ENCODE results near the gene RAMP1.

The RAMP1 gene

DNA sequence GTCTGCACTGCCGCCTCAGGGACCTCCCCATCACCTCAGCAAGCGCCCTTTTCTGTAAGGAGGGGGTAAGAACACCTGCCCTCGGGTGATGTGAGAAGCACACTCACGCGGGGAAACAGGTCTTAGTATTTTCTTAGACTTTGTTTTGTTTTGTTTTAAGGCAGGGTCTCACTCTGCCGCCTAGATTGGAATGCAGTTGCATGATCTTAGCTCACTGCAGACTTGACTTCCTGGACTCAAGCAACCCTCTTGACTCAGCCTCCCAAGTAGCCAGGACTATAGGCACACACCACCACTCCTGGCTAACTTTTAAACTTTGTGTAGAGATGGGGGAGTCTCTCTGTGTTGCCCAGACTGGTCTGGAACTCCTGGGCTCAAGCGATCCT, 37.1 kb downstream of the RAMP1 start:
- no peak for DNase-seq

DNA sequence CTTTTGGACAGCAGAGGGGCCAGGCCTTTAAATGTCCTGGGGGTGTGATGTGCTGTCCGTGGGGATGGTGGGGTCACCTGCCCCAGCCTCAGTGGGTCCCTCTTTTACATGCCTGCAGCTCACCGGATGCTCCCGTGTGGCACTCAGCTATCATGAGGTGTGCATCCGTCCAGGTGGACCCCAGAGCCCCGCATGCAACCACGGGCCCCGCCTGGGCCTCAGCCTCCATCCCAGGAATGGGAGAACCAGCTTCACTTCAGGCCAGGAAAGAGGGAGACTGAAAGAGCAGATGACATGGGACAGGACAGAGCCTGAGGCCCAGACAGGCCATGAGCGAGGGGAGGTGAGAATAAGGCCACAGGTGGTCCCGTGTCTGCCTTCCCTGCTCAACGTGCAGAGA, 37.5 kb downstream of the RAMP1 start:
- no peak for DNase-seq

DNA sequence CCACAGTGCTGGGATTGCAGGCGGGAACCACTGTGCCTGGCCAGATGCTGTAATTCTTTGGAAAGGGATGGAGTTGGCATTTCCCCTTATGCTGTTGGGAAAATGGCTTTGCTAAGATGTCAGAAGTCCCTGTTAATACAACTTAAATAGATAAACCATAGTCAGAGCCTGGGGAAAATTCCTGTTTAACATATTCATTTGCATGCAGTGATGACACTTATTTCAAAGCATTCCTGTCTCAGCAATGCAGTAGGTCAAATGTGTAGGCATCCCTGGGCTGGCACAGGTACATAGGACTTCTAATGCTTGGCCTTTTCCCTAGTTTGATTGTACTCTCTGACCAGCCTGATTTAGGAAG, 38.6 kb downstream of the RAMP1 start:
- no peak for DNase-seq

DNA sequence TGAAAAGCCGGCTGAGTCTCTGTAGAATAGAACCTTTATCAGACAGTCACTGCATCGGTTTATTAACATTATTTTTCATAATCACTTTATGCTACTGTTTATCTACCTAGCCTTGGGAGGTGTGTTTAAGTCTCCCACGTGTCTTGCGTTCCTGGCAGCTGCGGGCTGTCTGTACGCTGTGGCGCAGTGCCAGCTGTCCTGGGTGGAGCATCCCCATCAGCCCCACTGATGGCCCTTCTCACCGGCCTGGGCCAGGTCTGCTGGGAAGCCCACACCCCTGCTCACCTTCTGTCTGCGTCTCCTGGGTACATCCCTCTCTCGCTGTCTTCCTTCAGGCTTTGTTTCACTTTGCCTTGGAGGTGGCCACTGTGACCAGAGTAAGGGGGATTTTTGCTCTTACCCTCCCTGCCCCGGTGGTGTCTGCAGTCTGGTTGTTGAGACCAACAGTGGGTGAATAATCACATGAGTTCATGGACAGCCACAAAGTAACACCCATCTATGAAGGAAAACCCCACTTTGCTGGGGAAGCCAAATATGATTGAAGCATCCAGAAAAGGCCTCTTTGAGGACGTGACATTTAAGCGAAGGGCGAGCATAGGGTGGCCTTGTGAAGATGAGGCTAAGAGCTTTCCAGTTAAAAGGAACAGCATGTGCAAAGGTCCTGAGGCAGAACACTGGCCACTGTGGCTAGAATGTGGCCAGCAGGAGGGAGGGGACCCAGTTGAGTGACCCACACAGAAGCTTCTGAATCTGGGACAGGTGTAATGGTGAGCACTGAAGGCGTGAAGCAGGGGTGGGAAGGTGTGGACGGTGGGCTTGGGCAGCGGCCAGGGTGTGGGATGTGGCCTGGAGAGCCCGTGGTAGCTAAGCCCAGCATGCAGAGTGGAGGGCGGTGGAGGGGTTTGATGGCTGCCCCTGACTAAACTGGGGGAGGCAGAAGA, 41.7 kb downstream of the RAMP1 start:
- DNase-seq, result peak; percentile 12

DNA sequence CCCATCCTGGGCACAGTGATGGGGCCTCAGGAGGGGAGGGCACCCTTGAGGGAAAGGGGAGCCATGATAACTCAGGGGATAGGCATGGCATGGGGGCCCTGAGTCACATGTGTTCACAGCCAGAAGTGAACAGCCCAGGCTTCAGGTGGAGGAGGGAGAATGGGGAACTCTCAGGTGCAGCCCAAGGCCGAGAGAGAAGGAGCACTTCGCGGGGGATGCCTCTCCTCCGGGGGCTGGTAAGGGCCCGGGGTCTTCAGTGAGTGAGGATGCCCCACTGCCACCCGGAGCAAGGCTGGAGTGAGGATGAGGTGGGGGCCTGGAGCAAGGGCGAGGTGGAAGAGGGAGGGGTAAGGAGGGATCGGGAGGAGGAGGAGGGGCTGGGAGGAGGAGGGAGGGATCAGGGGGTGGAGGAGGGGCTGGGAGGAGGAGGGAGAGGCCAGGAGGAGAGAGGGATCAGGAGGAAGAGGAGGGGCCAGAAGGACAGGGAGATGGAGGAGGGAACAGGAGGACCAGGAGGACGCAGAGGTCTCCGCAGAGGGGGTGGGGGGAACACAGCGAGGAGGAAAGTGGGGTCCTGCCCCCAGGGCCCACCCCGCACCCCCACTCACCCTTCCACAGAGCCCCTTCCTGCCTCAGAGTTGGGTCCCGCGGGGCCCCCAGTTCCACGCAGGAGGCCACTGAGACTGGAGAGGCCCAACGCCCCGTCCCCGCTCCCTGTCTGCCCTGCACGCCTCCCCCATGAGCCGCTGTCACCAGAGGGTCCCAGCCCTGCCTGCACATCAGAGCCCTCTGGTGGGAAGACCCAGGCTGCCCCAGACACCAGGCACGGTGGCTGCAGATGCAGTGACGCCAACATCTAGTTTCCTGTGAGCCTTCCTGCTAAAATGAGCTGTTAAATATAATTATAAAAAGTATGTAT, 42.8 kb downstream of the RAMP1 start:
- no peak for DNase-seq

DNA sequence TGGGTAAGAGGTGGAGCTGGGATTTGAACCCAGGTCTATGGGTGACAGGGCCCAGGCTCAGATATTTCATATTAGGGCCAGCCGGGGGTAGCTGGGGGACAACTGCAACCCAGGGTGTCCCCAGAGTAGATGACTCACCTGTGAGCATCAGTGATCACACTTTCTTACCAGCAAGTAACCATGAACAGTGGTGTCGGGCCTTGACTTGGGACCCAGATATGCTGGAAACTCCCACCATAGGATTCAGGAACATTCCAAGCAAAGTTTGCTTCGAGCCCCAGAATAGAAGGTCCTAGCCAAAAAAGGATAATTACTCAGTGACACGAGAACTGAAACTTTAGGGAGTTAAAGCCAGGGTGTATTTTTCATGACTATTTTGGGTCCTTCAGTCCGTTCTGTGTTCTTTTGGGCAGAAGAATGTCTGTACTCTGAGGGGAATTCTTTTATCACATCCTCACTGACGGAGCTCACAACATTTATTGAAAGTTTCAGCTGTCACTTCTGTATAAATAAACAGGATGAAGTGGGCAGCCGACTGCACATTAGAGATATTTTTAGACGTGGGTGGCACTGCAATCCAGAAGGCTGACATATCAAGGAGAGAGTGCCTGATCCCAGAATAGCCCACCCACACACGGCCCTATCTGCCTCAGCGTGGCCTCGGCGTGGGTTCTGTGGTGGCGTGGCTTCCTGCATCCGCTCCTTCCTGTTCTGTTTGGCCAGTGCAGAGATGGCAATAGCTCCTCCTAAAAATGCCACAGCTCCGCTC, 45.6 kb downstream of the RAMP1 start:
- DNase-seq, result no peak

DNA sequence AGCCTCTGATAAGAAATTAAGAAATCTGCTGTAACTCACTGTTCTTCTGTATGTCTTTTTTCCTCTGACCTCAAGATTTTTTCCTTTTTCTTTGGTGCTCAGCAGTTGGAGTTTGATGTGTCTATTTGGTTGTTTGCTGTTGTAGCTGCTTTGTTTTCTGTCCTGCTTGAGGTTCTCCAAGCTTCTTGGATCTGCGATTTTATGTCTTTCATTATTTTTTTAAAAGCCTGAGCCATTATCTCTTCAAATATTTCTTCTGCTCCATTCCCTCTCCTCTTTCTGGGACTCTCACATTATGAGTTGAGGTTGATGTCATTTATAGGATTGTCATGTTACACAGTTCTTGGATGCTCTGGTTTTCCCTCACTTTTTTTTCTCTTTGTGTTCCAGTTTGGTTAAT, 47.7 kb downstream of the RAMP1 start:
- no peak for DNase-seq

DNA sequence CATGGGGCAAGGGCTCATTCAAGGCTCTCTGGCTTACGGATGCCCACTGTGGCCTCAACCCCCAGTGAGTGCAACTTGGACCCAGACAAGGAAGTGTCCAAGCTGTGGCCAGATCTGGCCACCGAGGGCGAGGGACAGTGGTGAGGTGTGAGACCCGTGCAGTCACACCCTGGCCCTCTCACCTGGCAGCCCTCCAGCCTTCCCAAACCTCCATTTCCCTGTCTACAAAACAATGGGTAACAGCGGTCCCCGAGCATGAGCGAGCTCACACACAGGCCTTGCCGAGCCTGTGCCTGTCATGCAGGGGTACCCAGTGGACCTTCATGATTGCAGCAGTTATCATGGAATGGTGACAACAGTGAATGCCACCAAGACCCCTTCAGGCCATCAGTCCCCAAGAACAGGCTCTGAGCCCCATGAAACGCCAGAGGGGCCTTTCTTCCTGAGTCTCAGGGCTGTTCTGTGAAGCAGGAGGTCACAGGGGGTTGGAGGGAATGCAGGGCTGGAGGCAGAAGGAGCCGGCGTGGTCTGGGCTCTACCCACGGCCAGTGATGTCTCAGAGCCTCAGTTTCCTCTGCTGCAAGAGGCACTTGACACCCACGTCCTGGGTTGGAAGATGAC, 49.8 kb downstream of the RAMP1 start:
- DNase-seq, result no peak

DNA sequence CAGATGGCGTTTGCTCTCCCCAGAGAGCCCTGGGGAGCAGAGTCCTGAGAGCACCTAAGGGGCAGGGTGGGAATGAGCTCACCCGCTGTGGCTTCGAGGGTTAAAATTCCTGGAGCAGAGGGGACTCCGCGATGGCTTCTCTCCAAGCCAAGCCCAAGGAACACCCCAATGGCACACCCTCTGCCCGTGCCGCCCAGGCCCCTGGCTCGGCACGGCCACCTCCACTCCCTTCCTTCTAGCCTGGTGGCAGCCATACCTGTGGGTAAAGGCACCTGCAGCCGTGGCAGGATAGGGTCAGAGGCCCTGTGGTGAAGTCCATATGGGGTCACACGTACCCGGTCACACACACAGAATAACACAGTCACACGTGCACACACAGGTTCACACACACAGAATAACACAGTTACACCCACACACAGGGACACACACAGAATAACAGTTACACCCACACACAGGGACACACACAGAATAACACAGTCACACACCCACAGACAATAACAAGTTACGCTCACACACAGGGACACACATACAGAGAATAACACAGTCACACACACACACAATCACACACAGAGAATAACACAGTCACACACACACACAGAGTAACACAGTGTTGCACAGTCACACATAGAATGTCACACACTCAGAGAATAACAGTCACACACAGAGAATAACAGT, 50.5 kb downstream of the RAMP1 start:
- DNase-seq, result no peak

DNA sequence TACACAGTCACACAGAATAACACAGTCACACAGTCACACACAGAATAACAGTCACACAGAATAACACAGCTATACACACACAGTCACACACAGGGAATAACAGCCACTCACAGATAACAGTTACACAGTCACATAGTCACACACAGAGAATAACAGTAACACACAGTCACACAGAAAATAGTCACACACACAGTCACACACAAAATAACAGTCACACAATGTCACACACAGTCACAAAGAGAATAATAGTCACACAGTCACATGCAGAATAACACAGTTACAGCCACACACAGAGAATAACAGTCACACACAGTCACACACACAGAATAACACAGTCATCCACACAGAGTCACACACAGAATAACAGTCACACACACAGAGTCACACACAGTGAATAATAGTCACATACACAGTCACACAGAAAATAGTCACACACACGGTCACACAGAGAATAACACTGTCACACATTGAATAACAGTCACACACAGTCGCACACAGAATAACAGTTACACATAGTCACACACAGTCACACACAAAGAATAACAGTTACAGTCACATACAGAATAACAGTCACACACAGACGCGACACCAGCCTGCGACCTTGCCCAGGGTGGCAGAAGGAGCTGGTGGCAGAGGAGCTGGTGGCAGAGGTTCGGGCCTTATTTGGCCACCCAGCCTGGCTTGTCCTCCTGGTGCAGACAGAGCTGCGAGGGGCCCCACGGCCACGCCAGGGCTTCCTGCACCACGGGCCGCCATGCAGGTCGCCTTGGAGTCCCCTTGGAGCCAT, 51.3 kb downstream of the RAMP1 start:
- no peak for DNase-seq

DNA sequence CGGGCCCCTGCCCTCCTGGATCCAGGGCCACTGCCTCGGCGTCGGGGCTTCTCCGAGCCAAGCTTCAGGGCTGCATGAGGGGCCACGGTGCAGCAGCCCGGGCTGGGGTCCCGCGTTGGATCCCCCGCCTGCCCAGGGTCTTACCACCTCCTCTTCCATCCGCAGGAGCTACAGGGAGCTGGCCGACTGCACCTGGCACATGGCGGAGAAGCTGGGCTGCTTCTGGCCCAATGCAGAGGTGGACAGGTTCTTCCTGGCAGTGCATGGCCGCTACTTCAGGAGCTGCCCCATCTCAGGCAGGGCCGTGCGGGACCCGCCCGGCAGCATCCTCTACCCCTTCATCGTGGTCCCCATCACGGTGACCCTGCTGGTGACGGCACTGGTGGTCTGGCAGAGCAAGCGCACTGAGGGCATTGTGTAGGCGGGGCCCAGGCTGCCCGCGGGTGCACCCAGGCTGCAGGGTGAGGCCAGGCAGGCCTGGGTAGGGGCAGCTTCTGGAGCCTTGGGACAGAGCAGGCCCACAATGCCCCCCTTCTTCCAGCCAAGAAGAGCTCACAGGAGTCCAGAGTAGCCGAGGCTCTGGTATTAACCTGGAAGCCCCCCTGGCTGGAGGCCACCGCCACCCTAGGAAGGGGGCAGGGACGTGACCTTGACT, 52.1 kb downstream of the RAMP1 start:
- no peak for DNase-seq

DNA sequence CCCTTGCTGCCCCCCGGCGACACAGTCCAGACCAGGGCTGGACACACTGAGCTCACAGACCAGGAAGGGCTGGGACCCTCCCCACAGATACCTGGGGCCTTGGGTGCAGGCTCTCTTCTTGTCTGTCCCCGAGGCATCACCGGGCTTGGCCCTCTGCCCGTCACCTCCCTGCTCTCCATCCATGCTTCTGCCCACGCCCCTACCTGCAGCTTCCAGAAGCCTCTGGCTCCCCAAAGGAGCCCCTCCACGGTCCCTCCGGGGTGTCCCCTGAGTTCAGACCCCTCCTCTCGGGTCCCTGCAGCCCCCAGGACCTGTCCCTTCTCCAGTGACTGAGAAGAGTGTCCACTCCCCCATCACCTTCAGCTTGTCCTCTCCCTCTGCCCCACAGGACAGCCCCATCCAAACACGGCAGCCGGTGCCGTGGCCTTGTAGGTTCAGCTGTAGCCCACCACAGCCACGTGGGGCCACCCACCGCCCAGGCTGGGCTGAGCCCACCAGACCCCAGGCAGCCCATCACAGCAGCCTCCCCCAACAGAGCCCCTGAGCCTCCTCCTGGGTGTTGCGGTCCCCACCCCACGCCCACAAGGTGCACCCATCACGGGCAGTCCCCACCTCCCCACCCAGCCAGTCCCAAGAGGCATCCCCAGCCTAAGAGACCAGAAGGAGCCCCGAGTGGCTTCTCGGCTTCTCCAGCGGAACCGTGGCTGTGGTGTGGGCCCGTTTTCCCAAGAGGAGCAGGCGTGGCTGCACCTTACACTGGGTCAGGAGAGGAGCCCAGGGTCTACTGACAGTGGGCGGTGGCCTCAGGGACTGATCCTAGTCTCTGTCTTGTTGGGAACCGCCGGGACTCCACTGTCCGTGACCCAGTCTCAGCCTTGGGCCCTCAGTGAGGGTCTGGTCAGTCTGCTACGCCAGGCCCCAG, 53.1 kb downstream of the RAMP1 start:
- DNase-seq, result no peak

DNA sequence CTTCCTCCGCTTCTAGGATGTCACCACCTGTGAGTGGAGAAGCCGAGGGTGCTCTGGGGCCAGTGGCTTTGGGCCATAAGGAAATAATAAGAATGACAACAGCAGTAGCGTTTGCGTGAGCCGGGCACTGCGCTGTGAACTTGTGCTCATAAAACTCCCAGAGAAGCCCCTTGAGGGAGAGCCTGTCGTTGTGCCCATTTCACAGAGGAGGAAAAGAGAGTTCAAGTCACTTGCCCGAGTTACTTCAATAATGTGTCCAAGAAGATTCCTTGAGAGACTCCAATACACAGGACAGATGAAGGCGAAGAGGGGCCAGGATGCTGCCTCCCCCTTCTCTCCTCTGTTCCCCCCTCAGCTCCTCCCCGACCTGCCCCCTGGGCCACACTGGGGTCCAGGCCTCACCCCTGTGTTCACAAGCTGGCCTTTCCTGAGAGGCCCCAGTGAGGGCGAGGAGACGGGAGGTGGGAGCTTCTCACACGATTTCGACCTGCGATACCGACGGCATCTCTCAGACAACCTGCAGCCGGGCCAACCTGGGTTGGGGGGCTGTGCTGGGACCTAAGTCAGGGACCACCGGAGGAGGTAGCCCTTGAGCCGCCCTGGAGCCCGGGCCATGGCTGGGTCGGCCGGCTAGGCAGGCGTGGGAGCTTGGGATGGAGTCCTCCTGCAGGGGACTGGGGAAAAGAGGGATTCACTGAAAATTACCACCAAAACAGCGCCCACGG, 53.9 kb downstream of the RAMP1 start:
- no peak for DNase-seq

DNA sequence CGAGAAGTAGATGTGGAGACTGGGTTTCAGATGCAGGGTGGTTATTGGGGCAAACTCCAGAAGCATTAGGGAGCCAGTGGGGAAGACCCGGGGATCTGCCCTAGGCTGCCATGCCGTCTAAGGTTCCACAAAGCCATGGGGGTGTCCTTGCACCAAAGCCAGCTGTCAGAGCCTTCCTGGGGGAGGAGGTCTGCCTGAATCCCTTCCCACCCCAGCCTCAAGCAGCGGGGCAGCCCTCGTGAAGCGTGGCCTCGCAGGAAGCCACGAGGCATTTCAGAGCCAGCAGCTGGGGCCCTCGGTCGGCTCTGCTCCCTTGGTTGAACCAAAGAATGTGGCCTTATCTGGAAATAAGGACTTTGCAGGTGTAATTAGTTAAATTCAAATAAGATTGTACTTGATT, 56.2 kb downstream of the RAMP1 start:
- DNase-seq, result no peak

DNA sequence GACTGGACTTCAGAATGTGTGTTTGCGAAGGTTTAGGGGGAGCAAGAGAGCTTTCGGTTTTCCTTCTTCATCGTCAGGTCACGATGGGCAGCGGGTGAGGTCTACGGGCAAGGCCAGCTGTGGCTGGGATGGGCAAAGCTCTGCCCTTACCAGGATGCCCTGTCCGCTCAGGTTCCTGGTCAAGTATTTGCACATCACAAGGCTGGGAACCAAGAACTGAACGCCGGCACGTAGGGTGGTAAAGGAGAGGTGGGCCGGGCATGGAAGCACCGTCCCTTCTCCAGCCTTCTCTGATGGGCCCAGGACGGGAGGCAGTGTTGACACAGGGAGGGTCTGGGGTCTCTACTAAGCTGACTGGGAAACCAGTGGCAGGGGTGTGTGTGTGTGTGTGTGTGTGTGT, 56.9 kb downstream of the RAMP1 start:
- no peak for DNase-seq

DNA sequence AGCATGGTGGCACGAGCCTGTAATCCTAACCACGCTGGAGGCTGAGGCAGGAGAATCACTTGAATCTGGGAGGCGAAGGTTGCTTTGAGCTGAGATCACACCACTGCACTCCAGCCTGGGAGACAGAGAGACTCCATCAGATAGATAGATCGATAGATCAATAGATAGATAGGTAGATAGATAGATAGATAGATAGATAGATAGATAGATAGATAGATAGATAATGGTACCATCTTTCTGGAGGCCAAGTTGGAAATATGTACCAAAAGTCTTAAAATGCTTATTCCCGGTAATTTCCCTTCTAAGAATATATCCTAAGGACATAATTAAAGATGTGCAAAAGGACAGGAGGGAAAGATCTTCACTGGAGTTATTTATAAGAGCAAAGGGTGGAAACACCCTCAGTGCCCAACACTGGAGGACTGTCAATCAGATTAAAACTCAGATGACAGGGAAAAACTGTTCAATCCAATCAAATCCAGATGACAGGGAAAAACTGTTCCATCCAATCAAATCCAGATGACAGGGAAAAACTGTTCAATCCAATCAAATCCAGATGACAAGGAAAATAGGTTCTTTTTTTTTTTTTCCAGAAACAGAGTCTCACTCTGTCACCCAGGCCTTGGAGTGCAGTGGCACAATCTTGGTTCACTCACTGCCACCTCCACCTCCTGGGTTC, 58.4 kb downstream of the RAMP1 start:
- no peak for DNase-seq

DNA sequence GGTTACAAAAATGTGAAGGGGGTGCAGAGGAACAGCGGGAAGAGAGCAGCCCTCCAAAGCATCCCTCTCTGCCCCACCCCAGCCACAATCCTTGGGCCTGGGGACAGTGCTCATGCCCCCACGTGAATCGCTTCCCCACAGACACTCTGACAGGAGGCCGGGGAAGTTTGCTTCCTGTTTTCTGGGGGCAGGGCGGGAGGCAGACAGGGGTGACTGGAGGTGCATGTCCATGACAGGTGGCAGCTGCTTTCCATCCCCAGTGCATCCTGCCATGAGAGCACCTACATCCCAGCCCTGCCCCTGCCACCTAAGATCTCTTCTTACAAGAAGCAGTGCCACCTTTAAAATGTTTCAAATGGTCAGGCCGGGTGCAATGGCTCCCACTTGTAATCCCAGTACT, 60.2 kb downstream of the RAMP1 start:
- DNase-seq, result no peak

DNA sequence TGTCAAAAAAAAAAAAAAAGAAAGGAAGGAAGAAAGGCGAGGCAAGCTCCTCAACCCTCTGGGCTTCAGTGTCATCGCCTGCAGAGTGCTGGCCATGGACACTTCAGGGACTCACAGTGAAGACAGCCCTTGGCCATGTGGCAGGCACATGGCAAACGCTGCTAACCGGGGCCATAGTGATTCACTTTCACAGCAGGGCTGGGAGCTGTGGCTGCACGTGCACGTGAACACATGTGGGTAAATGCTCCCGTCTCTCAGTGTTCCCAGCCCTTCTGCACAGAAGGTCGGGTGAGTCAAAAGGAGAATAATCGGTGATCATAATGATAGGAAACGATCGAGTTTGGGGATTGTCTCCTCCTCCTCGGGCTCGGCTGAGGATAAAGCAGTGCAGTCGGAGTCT, 61.2 kb downstream of the RAMP1 start:
- no peak for DNase-seq

Measured in NCI-H1105 (cell line).